ENCODE measurements around the gene OR10G3.
"Not testable (repeated sequence)": the region's sequence is repeated elsewhere in the genome, so short reads cannot be mapped to it uniquely, and the experiment has no call there.

The OR10G3 gene

DNA sequence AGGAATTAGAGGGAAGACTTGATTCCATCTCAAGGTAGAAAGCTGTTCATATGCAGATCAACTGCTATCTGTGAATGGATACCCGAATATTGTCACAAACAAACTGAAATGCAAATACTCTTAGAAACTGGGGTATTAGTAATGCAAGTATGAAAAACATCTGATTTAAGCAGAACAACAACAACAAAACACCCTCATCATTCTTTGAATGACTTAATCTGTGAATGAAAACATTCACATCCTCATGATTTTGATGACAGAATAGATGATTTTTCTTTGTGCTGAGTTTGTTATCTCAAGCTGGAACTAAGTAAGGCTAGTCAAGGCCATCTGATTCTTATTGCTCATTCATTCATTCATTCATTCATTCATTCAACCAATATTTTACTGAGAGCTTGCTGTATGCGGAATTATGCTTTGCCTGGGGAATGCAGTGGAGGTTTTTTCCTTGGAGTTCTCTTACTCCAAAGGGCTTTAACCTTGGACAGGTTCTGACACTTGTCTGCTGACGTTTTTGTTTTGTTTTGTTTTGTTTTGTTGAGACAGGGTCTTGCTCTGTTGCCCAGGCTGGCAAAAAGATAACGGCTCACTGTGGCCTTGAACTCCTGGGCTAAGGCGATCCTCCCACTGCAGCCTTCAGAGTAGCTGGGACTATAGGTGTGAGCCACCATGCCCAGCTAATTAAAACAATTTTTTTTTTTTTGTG lies 23.3 kb downstream of the OR10G3 start:
- Histone ChIP-seq H3K27me3 (ENCODE audit: control insufficient read depth, insufficient read depth, low read length) (no peaks in the 10 kb centered on the region), H3K4me3 (ENCODE audit: low read length) (no peak overlapping the region), H3K9ac (ENCODE audit: low read length) (no peak overlapping the region), H3K36me3 (ENCODE audit: control insufficient read depth, insufficient read depth, low read length) (no peaks in the 10 kb centered on the region), H3K9me3 (ENCODE audit: control insufficient read depth, low read length) (no peaks in the 10 kb centered on the region), H3K4me1 (ENCODE audit: control insufficient read depth, insufficient read depth, low read length) (peaks cover 7% of the 10 kb centered on the region)

DNA sequence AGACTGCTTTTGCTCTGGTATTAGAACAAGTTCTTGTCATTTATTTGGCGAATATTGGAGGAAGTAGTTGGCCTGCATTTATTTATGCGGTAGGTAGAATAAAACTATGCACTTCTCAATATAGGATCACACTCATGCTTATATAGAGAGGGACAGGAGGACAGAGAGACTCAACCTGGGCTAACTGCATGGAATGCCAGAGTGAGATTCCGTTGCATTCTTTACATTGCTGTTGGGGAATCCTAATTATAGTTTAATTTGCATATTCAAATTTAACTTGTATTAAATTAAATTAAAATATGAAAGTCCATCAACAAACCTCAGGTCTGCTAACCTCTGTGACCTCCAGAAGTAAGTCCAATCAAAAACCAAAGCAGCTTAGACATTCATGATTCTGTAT lies 26.6 kb downstream of the OR10G3 start:
- Histone ChIP-seq H3K27me3 (ENCODE audit: control insufficient read depth, insufficient read depth, low read length) (no peaks in the 10 kb centered on the region), H3K9me3 (ENCODE audit: control insufficient read depth, low read length) (no peaks in the 10 kb centered on the region), H3K4me3 (ENCODE audit: low read length) (no peak overlapping the region), H3K36me3 (ENCODE audit: control insufficient read depth, insufficient read depth, low read length) (no peaks in the 10 kb centered on the region), H3K9ac (ENCODE audit: low read length) (no peak overlapping the region), H3K4me1 (ENCODE audit: control insufficient read depth, insufficient read depth, low read length) (peaks cover 7% of the 10 kb centered on the region)

GRCh38 chr14:21544588-21544987 lies 35.3 kb downstream of the OR10G3 start:
- H3K4me1 ChIP-seq (ENCODE audit: control insufficient read depth, insufficient read depth, low read length); H3K27me3 ChIP-seq (ENCODE audit: control insufficient read depth, insufficient read depth, low read length); H3K9ac ChIP-seq (ENCODE audit: low read length); H3K9me3 ChIP-seq (ENCODE audit: control insufficient read depth, low read length); H3K36me3 ChIP-seq (ENCODE audit: control insufficient read depth, insufficient read depth, low read length); H3K4me3 ChIP-seq (ENCODE audit: low read length): not testable (repeated sequence)

DNA sequence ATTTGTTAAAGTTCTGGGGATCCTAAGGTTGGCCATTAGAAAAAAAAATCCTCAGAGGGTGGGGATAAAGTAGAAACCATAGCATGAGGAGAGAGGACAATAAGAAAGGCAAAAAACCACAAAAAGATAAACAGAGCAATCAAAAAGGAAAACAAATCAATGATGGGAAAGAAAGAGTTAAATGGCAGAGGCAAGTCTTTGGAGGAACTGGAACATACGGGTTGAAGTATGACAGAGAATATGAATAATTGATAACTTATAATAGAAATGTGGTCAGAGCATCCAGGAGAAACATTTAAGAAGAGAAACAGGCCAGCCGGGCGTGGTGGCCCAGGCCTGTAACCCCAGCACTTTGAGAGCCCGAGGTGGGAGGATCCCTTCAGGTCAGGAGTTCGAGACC lies 35.9 kb downstream of the OR10G3 start:
- Histone ChIP-seq H3K4me1 (ENCODE audit: control insufficient read depth, insufficient read depth, low read length) (no peaks in the 10 kb centered on the region), H3K36me3 (ENCODE audit: control insufficient read depth, insufficient read depth, low read length) (no peaks in the 10 kb centered on the region), H3K9ac (ENCODE audit: low read length) (no peak overlapping the region), H3K27me3 (ENCODE audit: control insufficient read depth, insufficient read depth, low read length) (no peaks in the 10 kb centered on the region), H3K4me3 (ENCODE audit: low read length) (no peak overlapping the region), H3K9me3 (ENCODE audit: control insufficient read depth, low read length) (no peaks in the 10 kb centered on the region)

DNA sequence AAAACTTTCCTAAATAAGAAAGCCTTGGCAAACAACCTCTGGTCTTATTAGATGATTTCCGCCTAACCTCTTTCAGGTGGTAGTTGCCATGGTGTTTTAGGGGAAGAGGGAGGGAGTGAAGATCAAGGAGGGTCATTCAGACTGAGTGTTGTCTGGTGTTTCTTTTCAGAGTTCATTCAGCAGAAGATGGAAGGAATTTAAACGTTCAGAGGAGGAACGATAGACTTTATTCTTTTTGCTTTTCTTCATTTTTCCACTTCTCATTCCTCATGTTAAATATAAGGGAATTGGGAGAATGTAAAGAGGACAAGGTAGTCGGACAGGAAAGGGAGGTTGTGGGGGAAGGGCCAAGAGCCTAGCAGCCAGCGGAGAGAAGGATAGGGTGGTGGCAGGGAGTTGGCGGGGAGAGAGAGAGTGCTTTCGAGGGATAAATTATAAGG lies 36.3 kb downstream of the OR10G3 start:
- H3K36me3 ChIP-seq (ENCODE audit: control insufficient read depth, insufficient read depth, low read length) = no peaks in the 10 kb centered on the region
- no peak overlapping the region for H3K9ac ChIP-seq (ENCODE audit: low read length)
- H3K4me1 ChIP-seq (ENCODE audit: control insufficient read depth, insufficient read depth, low read length) = no peaks in the 10 kb centered on the region
- H3K27me3 ChIP-seq (ENCODE audit: control insufficient read depth, insufficient read depth, low read length) = no peaks in the 10 kb centered on the region
- no peak overlapping the region for H3K4me3 ChIP-seq (ENCODE audit: low read length)
- H3K9me3 ChIP-seq (ENCODE audit: control insufficient read depth, low read length) = no peaks in the 10 kb centered on the region

- no peak overlapping the region for H3K9ac ChIP-seq (ENCODE audit: low read length)
- no peak overlapping the region for H3K4me3 ChIP-seq (ENCODE audit: low read length)
- H3K27me3 ChIP-seq (ENCODE audit: control insufficient read depth, insufficient read depth, low read length) = peaks cover 7% of the 10 kb centered on the region
- no peaks in the 10 kb centered on the region for H3K9me3 ChIP-seq (ENCODE audit: control insufficient read depth, low read length)
- H3K36me3 ChIP-seq (ENCODE audit: control insufficient read depth, insufficient read depth, low read length) = no peaks in the 10 kb centered on the region
- H3K4me1 ChIP-seq (ENCODE audit: control insufficient read depth, insufficient read depth, low read length) = no peaks in the 10 kb centered on the region
Observed at GRCh38 chr14:21541413-21542074, 38.3 kb downstream of the OR10G3 start.

GRCh38 chr14:21539189-21539940 lies 40.5 kb downstream of the OR10G3 start:
- Histone ChIP-seq H3K27me3 (ENCODE audit: control insufficient read depth, insufficient read depth, low read length) (peaks cover 23% of the 10 kb centered on the region), H3K4me3 (ENCODE audit: low read length) (no peak overlapping the region), H3K4me1 (ENCODE audit: control insufficient read depth, insufficient read depth, low read length) (no peaks in the 10 kb centered on the region), H3K9ac (ENCODE audit: low read length) (no peak overlapping the region), H3K36me3 (ENCODE audit: control insufficient read depth, insufficient read depth, low read length) (no peaks in the 10 kb centered on the region), H3K9me3 (ENCODE audit: control insufficient read depth, low read length) (no peaks in the 10 kb centered on the region)

DNA sequence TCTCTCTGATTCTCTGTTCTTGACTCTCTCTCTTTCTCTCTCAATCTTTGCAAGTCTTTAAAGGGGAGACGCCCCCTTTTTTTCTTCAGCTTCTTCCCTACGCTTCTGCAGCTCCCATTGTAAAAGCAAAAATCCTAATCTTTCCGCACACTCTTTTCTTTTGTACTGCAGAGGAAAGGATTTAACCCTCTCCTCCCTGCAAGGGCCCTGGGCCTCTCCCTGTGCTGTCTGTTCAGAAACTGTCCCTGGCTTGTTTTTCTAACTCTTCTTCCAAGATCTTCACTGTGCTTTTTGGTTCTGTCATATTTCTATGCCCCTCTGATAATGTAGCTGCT lies 42.8 kb downstream of the OR10G3 start:
- Histone ChIP-seq H3K9me3 (ENCODE audit: control insufficient read depth, low read length) (no peaks in the 10 kb centered on the region), H3K36me3 (ENCODE audit: control insufficient read depth, insufficient read depth, low read length) (no peaks in the 10 kb centered on the region), H3K9ac (ENCODE audit: low read length) (peak overlapping the region; percentile 47), H3K27me3 (ENCODE audit: control insufficient read depth, insufficient read depth, low read length) (peaks cover 25% of the 10 kb centered on the region), H3K4me1 (ENCODE audit: control insufficient read depth, insufficient read depth, low read length) (no peaks in the 10 kb centered on the region), H3K4me3 (ENCODE audit: low read length) (no peak overlapping the region)

DNA sequence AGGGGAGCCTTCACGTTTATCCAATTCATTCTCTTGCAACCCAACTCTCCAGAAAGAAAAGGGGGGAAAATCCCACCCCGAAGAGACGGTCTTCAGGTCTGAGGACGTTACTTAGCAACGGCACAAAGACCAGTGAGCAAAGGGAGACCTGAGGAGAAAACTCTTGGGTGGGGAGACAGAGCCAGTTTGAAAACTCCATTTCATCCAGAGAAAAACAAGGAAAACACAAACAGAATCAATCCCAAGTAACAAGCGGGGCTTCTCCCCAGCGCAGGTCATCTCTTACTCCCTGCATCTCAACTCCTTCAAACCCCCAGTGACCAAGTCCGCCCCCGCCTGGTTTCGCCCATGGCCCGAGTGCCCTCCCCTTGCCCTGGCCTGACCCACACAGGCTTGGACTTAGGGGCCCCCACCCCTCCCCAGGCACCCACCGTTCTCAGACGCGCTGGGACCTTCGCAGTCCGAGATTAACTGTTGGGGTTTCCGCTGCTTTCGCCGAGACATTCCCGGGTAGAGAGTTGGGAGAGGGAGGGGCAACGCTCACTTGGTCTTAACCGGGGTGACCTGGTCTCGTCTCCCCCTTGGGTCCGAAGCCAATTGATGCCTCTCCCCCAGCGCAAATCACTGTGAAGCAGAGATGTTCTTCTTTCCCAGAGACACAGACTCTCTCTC lies 43.3 kb downstream of the OR10G3 start:
- H3K9ac ChIP-seq (ENCODE audit: low read length) = peak overlapping the region; percentile 47
- H3K4me1 ChIP-seq (ENCODE audit: control insufficient read depth, insufficient read depth, low read length) = no peaks in the 10 kb centered on the region
- H3K9me3 ChIP-seq (ENCODE audit: control insufficient read depth, low read length) = no peaks in the 10 kb centered on the region
- no peaks in the 10 kb centered on the region for H3K36me3 ChIP-seq (ENCODE audit: control insufficient read depth, insufficient read depth, low read length)
- H3K27me3 ChIP-seq (ENCODE audit: control insufficient read depth, insufficient read depth, low read length) = peaks cover 25% of the 10 kb centered on the region
- no peak overlapping the region for H3K4me3 ChIP-seq (ENCODE audit: low read length)

DNA sequence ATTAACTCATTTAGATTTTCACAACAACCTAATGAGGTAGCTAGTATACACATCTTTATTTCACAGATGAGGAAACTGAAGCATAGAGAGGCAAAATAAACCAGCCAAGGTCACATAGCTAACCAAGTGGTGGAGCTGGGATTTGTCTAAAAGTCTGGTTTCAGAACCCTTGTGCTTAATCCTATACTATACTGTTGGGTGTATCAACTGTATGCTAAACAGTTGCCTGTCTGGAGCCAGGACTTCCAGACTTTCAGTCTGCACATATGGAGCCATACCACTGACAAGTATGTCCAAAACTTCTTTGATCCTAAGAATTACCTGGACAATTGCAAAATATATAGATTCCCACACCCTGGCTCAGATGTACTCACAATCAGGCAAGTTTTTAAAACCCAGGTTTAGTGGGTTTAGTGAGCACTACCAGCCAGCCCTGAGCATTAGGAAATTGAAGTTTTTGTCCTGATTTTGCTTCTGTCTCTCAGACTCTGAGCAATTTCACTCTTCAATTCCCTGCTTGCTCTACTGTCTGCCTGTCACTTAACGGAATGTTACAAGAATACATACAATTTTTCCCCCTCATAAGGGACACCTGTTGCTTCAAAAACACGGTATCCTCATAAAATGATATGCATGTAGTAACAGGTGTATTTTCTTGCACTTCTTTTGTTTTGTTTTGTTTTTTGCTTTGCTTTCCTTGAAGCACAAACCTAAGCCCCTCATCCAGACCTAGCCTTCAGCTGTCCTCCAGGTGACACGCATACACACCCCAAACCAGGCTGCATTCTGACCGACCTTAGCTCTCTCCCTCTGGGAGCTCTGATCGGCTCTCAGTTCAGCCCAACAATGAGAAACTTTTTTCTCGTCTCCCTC lies 44.1 kb downstream of the OR10G3 start:
- H3K4me1 ChIP-seq (ENCODE audit: control insufficient read depth, insufficient read depth, low read length) = no peaks in the 10 kb centered on the region
- no peak overlapping the region for H3K4me3 ChIP-seq (ENCODE audit: low read length)
- H3K9ac ChIP-seq (ENCODE audit: low read length) = peak overlapping the region; percentile 47
- H3K36me3 ChIP-seq (ENCODE audit: control insufficient read depth, insufficient read depth, low read length) = no peaks in the 10 kb centered on the region
- H3K9me3 ChIP-seq (ENCODE audit: control insufficient read depth, low read length) = no peaks in the 10 kb centered on the region
- peaks cover 25% of the 10 kb centered on the region for H3K27me3 ChIP-seq (ENCODE audit: control insufficient read depth, insufficient read depth, low read length)

DNA sequence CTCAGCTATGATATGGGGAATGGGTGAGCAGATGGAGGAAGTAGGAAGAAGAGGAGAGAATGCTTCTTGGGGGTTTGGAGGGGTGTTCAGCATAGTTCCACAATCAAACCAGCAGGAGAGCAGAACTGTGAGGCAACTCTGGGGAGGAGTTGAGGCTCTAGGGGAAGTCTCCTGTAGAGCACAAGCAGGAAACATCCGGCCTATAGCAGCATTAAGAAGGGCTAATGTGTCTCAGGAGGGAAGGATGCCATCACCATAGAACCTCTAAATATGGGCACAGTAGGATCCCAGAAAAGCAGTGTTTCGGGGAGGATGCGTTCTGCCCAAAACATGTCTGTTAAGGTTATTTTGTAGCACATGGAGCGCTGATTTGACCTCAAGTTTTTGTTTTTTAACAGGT lies 45.3 kb downstream of the OR10G3 start:
- Histone ChIP-seq H3K9me3 (ENCODE audit: control insufficient read depth, low read length) (no peaks in the 10 kb centered on the region), H3K4me3 (ENCODE audit: low read length) (no peak overlapping the region), H3K27me3 (ENCODE audit: control insufficient read depth, insufficient read depth, low read length) (peaks cover 25% of the 10 kb centered on the region), H3K4me1 (ENCODE audit: control insufficient read depth, insufficient read depth, low read length) (no peaks in the 10 kb centered on the region), H3K36me3 (ENCODE audit: control insufficient read depth, insufficient read depth, low read length) (no peaks in the 10 kb centered on the region), H3K9ac (ENCODE audit: low read length) (no peak overlapping the region)

All from mucosa of stomach (tissue), 1 donor.